ENCODE measurements around the gene IL1RN. TPM values are rescaled to one million over a fixed set of nuclear protein-coding genes. Genes with fewer than 3 reads are reported as not detected.

The IL1RN gene
- total RNA-seq, 1 donor = 203 TPM

GRCh38 chr2:113131352-113132185 lies 4.2 kb downstream of the IL1RN start:
- H3K4me3 ChIP-seq (ENCODE audit: low read length) = no peak overlapping the region
- no peaks in the 10 kb centered on the region for H3K27me3 ChIP-seq (ENCODE audit: insufficient read depth, low read length)
- H3K4me1 ChIP-seq (ENCODE audit: insufficient read depth, low read length) = peaks cover 25% of the 10 kb centered on the region
- H3K9me3 ChIP-seq (ENCODE audit: low read depth, low read length) = no peaks in the 10 kb centered on the region

- no peaks in the 10 kb centered on the region for H3K27me3 ChIP-seq (ENCODE audit: insufficient read depth, low read length)
These were observed 5.1 kb downstream of the IL1RN start for GRCh38 chr2:113132414-113133021.

GRCh38 chr2:113133704-113134598 lies 6.6 kb downstream of the IL1RN start:
- H3K27me3 ChIP-seq (ENCODE audit: insufficient read depth, low read length) = no peaks in the 10 kb centered on the region
- H3K9me3 ChIP-seq (ENCODE audit: low read depth, low read length) = no peaks in the 10 kb centered on the region
- H3K4me1 ChIP-seq (ENCODE audit: insufficient read depth, low read length) = peaks cover 18% of the 10 kb centered on the region
- H3K4me3 ChIP-seq (ENCODE audit: low read length) = no peak overlapping the region

More at GRCh38 chr2:113132414-113133021, 5.1 kb downstream of the IL1RN start:
- Histone ChIP-seq H3K4me1 (ENCODE audit: insufficient read depth, low read length) (peaks cover 18% of the 10 kb centered on the region), H3K4me3 (ENCODE audit: low read length) (no peak overlapping the region), H3K9me3 (ENCODE audit: low read depth, low read length) (no peaks in the 10 kb centered on the region)

- H3K4me1 ChIP-seq (ENCODE audit: insufficient read depth, low read length) = peaks cover 15% of the 10 kb centered on the region
- no peaks in the 10 kb centered on the region for H3K9me3 ChIP-seq (ENCODE audit: low read depth, low read length)
- no peaks in the 10 kb centered on the region for H3K27me3 ChIP-seq (ENCODE audit: insufficient read depth, low read length)
- no peak overlapping the region for H3K4me3 ChIP-seq (ENCODE audit: low read length)
These were observed 7.3 kb downstream of the IL1RN start for GRCh38 chr2:113134717-113135116.

GRCh38 chr2:113135317-113135716 lies 7.9 kb downstream of the IL1RN start:
- no peak overlapping the region for H3K4me3 ChIP-seq (ENCODE audit: low read length)
- no peaks in the 10 kb centered on the region for H3K27me3 ChIP-seq (ENCODE audit: insufficient read depth, low read length)
- peaks cover 13% of the 10 kb centered on the region for H3K4me1 ChIP-seq (ENCODE audit: insufficient read depth, low read length)
- no peaks in the 10 kb centered on the region for H3K9me3 ChIP-seq (ENCODE audit: low read depth, low read length)

- Histone ChIP-seq H3K4me1 (ENCODE audit: insufficient read depth, low read length) (peaks cover 13% of the 10 kb centered on the region), H3K4me3 (ENCODE audit: low read length) (no peak overlapping the region), H3K9me3 (ENCODE audit: low read depth, low read length) (no peaks in the 10 kb centered on the region), H3K27me3 (ENCODE audit: insufficient read depth, low read length) (no peaks in the 10 kb centered on the region)
These were observed 9.7 kb downstream of the IL1RN start for GRCh38 chr2:113136828-113137775.

- no peaks in the 10 kb centered on the region for H3K9me3 ChIP-seq (ENCODE audit: low read depth, low read length)
- no peaks in the 10 kb centered on the region for H3K27me3 ChIP-seq (ENCODE audit: insufficient read depth, low read length)
These were observed 10.4 kb downstream of the IL1RN start for GRCh38 chr2:113137827-113138226.

GRCh38 chr2:113138428-113139322 lies 11.3 kb downstream of the IL1RN start:
- no peaks in the 10 kb centered on the region for H3K27me3 ChIP-seq (ENCODE audit: insufficient read depth, low read length)
- no peak overlapping the region for H3K4me3 ChIP-seq (ENCODE audit: low read length)

More at GRCh38 chr2:113137827-113138226, 10.4 kb downstream of the IL1RN start:
- Histone ChIP-seq H3K4me3 (ENCODE audit: low read length) (no peak overlapping the region), H3K4me1 (ENCODE audit: insufficient read depth, low read length) (peaks cover 13% of the 10 kb centered on the region)

GRCh38 chr2:113141451-113141850 lies 14.1 kb downstream of the IL1RN start:
- Histone ChIP-seq H3K9me3 (ENCODE audit: low read depth, low read length) (no peaks in the 10 kb centered on the region), H3K4me3 (ENCODE audit: low read length) (no peak overlapping the region), H3K27me3 (ENCODE audit: insufficient read depth, low read length) (no peaks in the 10 kb centered on the region), H3K4me1 (ENCODE audit: insufficient read depth, low read length) (peaks cover 13% of the 10 kb centered on the region)

More at GRCh38 chr2:113138428-113139322, 11.3 kb downstream of the IL1RN start:
- Histone ChIP-seq H3K9me3 (ENCODE audit: low read depth, low read length) (no peaks in the 10 kb centered on the region), H3K4me1 (ENCODE audit: insufficient read depth, low read length) (peaks cover 13% of the 10 kb centered on the region)

GRCh38 chr2:113142290-113142689 lies 14.9 kb downstream of the IL1RN start:
- H3K4me3 ChIP-seq (ENCODE audit: low read length) = no peak overlapping the region
- H3K27me3 ChIP-seq (ENCODE audit: insufficient read depth, low read length) = no peaks in the 10 kb centered on the region
- no peaks in the 10 kb centered on the region for H3K9me3 ChIP-seq (ENCODE audit: low read depth, low read length)
- peaks cover 13% of the 10 kb centered on the region for H3K4me1 ChIP-seq (ENCODE audit: insufficient read depth, low read length)

GRCh38 chr2:113144259-113144658 lies 16.9 kb downstream of the IL1RN start:
- Histone ChIP-seq H3K9me3 (ENCODE audit: low read depth, low read length) (no peaks in the 10 kb centered on the region), H3K27me3 (ENCODE audit: insufficient read depth, low read length) (no peaks in the 10 kb centered on the region), H3K4me3 (ENCODE audit: low read length) (no peak overlapping the region), H3K4me1 (ENCODE audit: insufficient read depth, low read length) (peaks cover 3% of the 10 kb centered on the region)

GRCh38 chr2:113148606-113149552 lies 21.5 kb downstream of the IL1RN start:
- Histone ChIP-seq H3K9me3 (ENCODE audit: low read depth, low read length) (no peaks in the 10 kb centered on the region), H3K27me3 (ENCODE audit: insufficient read depth, low read length) (no peaks in the 10 kb centered on the region), H3K4me1 (ENCODE audit: insufficient read depth, low read length) (peaks cover 13% of the 10 kb centered on the region), H3K4me3 (ENCODE audit: low read length) (no peak overlapping the region)

All from mononuclear cell (primary cell).